ENCODE data around the gene SPATS2L. TPM values are rescaled to one million over a fixed set of nuclear protein-coding genes. Genes with fewer than 3 reads are reported as not detected.

SPATS2L gene
- total and polyA plus RNA-seq, 2 of the 13 experiments (the other 11 are each of a cell fraction or from before 2014, with no cell fraction given) = 154 to 212 TPM

DNA sequence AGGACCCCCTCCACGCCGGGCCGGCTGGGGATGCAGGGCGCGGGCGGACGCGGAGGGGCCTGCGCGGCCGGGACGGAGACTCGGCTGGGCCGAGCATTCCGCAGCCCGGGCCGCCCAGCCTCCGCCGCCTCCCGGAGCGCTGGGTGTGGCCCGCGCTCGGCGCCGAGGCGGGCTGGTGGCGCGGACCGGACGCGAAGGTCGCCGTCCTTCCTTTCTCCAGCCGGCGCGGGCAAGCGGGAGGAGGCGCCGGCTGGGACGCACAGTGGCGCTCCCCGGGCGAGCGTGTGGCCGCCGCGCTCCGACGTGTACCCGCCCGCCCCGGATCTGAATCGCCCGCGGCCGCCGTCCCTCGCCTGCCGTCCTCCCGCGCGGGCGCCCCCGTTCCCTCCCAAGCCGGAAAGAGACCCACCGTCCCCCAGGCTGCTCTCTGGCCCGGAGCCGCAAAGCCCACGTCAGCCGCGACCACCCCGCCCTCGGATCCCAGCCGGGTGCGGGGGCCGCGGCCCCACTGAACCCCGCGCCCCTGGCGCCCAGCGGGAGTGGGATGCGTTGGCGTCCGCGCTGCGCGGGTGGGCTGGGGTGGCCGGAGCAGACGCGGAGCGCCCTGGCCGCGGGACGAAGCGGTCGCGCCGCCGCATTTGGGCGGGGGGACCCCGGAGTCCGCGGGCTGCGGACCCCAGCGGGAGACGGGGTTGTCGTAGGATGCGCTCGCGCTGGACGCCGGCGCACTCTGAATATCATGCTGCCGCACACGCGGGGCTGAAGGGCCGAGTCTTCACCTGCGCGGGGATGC is 634 bp downstream of the SPATS2L start:
- CTCF ChIA-PET (ENCODE audit: low intra/inter-chr PET ratio, low total read pairs) = no interaction called here
- H3K9ac ChIP-seq (ENCODE audit: insufficient read depth, low read depth, low read length) = peak overlapping the region; percentile 94
- peak overlapping the region; percentile 89 for H3K4me2 ChIP-seq (ENCODE audit: low read depth, low read length)
- intact Hi-C loops (cut with micrococcal nuclease; ENCODE audit: unreplicated experiment) = loop anchor here (1.0 to 5.0 kb wide), 3 partner anchors 13 to 255 kb away; no protein-coding TSS in a partner anchor
- FAIRE-seq = no peak
- no peak for DNase-seq (ENCODE audit: low spot score)
- no TSS peak for BruUV-seq (replicated peaks)
- H3K4me3 ChIP-seq (replicated peaks in 1 of 3; ENCODE audit: insufficient read depth in 1 of 3, low read depth in 2 of 3, low read length in 3 of 3) = peak overlapping the region; percentile 84 to 94 (median 88)
- H3K27me3 ChIP-seq (ENCODE audit: control insufficient read depth in 1 of 2, insufficient read depth in 2 of 2, low read length in 2 of 2) = no peaks in the 10 kb centered on the region; a peak in 1 of 5 replicates
- POLR2A ChIA-PET = interaction anchor here (1.0 to 6.0 kb wide), 14 partner anchors 8 to 181 kb away, joined by 3 to 187 read pairs (median 6); no protein-coding TSS in a partner anchor
- no peak overlapping the region for H2AFZ ChIP-seq (ENCODE audit: low read length)
- peaks cover 0 to 2% of the 10 kb centered on the region in 2 experiments; a peak in 2 of 5 replicates for H3K36me3 ChIP-seq (replicated peaks in 1 of 2; ENCODE audit: control insufficient read depth in 1 of 2, insufficient read depth in 2 of 2, low read length in 2 of 2)
- peak; percentile 30 for ATAC-seq
- peaks cover 40% of the 10 kb centered on the region for H4K20me1 ChIP-seq (ENCODE audit: insufficient read depth, low read length)
- 0% methylated on average over 5 of the region's 120 CpGs for WGBS (ENCODE audit: low lambda C conversion rate)
- H3K27ac ChIP-seq (ENCODE audit: extremely low read length, insufficient read depth, low read length) = peak overlapping the region; percentile 96
- H3K9me3 ChIP-seq (ENCODE audit: low read length) = no peaks in the 10 kb centered on the region
- H3K4me1 ChIP-seq (ENCODE audit: insufficient read depth, low read length) = peaks cover 73% of the 10 kb centered on the region
- H3K79me2 ChIP-seq (ENCODE audit: insufficient read depth, low read length) = peaks cover 75% of the 10 kb centered on the region
- in situ Hi-C loops (cut with HindIII; ENCODE audit: extremely low pct_ligation_motif_present, low pct_unique_long_range_greater_than_20kb) = loop anchor here (5.0 to 10.0 kb wide), 3 partner anchors 85 to 322 kb away; no protein-coding TSS in a partner anchor
- no peak for TF ChIP-seq ZNF44 (CRISPR knock-in tag; IDR thresholded peaks at IDR 0.05)
- TF ChIP-seq, protein P1, sequence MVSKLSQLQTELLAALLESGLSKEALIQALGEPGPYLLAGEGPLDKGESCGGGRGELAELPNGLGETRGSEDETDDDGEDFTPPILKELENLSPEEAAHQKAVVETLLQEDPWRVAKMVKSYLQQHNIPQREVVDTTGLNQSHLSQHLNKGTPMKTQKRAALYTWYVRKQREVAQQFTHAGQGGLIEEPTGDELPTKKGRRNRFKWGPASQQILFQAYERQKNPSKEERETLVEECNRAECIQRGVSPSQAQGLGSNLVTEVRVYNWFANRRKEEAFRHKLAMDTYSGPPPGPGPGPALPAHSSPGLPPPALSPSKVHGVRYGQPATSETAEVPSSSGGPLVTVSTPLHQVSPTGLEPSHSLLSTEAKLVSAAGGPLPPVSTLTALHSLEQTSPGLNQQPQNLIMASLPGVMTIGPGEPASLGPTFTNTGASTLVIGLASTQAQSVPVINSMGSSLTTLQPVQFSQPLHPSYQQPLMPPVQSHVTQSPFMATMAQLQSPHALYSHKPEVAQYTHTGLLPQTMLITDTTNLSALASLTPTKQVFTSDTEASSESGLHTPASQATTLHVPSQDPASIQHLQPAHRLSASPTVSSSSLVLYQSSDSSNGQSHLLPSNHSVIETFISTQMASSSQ (IDR thresholded peaks at IDR 0.05; ENCODE audit: low read depth) = no peak
- TF ChIP-seq, protein P1 (CRISPR knock-in tag; IDR thresholded peaks at IDR 0.05; ENCODE audit: borderline replicate concordance) = no peak
- no peak; the same call in 1 of the 2 replicates for TF ChIP-seq ARNTL (CRISPR knock-in tag; IDR thresholded peaks at IDR 0.05)
- TF ChIP-seq, protein P2, sequence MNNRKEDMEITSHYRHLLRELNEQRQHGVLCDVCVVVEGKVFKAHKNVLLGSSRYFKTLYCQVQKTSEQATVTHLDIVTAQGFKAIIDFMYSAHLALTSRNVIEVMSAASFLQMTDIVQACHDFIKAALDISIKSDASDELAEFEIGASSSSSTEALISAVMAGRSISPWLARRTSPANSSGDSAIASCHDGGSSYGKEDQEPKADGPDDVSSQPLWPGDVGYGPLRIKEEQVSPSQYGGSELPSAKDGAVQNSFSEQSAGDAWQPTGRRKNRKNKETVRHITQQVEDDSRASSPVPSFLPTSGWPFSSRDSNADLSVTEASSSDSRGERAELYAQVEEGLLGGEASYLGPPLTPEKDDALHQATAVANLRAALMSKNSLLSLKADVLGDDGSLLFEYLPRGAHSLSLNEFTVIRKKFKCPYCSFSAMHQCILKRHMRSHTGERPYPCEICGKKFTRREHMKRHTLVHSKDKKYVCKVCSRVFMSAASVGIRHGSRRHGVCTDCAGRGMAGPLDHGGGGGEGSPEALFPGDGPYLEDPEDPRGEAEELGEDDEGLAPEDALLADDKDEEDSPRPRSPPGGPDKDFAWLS (CRISPR knock-in tag; IDR thresholded peaks at IDR 0.05; ENCODE audit: borderline replicate concordance) = no peak
- TF ChIP-seq BRD4 (CRISPR knock-in tag; IDR thresholded peaks at IDR 0.05) = peak; percentile 18
- TF ChIP-seq, protein P3, sequence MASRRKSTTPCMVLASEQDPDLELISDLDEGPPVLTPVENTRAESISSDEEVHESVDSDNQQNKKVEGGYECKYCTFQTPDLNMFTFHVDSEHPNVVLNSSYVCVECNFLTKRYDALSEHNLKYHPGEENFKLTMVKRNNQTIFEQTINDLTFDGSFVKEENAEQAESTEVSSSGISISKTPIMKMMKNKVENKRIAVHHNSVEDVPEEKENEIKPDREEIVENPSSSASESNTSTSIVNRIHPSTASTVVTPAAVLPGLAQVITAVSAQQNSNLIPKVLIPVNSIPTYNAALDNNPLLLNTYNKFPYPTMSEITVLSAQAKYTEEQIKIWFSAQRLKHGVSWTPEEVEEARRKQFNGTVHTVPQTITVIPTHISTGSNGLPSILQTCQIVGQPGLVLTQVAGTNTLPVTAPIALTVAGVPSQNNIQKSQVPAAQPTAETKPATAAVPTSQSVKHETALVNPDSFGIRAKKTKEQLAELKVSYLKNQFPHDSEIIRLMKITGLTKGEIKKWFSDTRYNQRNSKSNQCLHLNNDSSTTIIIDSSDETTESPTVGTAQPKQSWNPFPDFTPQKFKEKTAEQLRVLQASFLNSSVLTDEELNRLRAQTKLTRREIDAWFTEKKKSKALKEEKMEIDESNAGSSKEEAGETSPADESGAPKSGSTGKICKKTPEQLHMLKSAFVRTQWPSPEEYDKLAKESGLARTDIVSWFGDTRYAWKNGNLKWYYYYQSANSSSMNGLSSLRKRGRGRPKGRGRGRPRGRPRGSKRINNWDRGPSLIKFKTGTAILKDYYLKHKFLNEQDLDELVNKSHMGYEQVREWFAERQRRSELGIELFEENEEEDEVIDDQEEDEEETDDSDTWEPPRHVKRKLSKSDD (CRISPR knock-in tag; IDR thresholded peaks at IDR 0.05; ENCODE audit: low read depth) = 0 out of 2 replicates have a peak, but pooled peaks have one; percentile 42
- TF ChIP-seq ZNF205 (CRISPR knock-in tag; IDR thresholded peaks at IDR 0.05) = no peak
- TF ChIP-seq ISX (CRISPR knock-in tag; conservative IDR thresholded peaks at IDR 0.05) = no peak
- TF ChIP-seq XBP1 (CRISPR knock-in tag; IDR thresholded peaks at IDR 0.05) = no peak
- peak; percentile 45 for TF ChIP-seq ASH2L (IDR thresholded peaks at IDR 0.05; ENCODE audit: insufficient read length, low read depth, low read length)
